ENCODE data around the gene SMC6. TPM values are rescaled to one million over a fixed set of nuclear protein-coding genes. Genes with fewer than 3 reads are reported as not detected.

Gene SMC6, protein sequence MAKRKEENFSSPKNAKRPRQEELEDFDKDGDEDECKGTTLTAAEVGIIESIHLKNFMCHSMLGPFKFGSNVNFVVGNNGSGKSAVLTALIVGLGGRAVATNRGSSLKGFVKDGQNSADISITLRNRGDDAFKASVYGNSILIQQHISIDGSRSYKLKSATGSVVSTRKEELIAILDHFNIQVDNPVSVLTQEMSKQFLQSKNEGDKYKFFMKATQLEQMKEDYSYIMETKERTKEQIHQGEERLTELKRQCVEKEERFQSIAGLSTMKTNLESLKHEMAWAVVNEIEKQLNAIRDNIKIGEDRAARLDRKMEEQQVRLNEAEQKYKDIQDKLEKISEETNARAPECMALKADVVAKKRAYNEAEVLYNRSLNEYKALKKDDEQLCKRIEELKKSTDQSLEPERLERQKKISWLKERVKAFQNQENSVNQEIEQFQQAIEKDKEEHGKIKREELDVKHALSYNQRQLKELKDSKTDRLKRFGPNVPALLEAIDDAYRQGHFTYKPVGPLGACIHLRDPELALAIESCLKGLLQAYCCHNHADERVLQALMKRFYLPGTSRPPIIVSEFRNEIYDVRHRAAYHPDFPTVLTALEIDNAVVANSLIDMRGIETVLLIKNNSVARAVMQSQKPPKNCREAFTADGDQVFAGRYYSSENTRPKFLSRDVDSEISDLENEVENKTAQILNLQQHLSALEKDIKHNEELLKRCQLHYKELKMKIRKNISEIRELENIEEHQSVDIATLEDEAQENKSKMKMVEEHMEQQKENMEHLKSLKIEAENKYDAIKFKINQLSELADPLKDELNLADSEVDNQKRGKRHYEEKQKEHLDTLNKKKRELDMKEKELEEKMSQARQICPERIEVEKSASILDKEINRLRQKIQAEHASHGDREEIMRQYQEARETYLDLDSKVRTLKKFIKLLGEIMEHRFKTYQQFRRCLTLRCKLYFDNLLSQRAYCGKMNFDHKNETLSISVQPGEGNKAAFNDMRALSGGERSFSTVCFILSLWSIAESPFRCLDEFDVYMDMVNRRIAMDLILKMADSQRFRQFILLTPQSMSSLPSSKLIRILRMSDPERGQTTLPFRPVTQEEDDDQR
- total RNA-seq = 10 to 100 TPM in 2 of 4 donors, 1 to 10 TPM in 2; 7.5 to 11.0 (median 9.6) TPM

GRCh38 chr2:17753803-17754663 is at the start of gene SMC6, which contains the start of gene GEN1:
SMC6 (minus strand) TSS chr2:17753810; CDS start chr2:17745946, 7,864 bp downstream.
GEN1 (plus strand) TSS chr2:17754138; CDS start chr2:17759944, 5,806 bp downstream.
- in situ Hi-C loops (cut with MboI; ENCODE audit: low sequenced_read_pairs in 4 of 4) = no loop called here

GRCh38 chr2:17800693-17801458 is 47.3 kb upstream of the SMC6 start:
- TF ChIP-seq CTCF (IDR thresholded peaks at IDR 0.05 in 4 of 5, conservative IDR thresholded peaks at IDR 0.05 in 1 of 5) (no peak), POLR2A (IDR thresholded peaks at IDR 0.05) (no peak)
- DNase-seq (no peak), ATAC-seq (no peak)
- Histone ChIP-seq H3K4me3 (no peak overlapping the region), H3K27me3 (no peaks in the 10 kb centered on the region), H3K4me1 (peaks cover 0 to 7% of the 10 kb centered on the region in 2 donors), H3K27ac (peak overlapping the region in 1 of 4 donors; percentile 3), H3K36me3 (no peaks in the 10 kb centered on the region), H3K9me3 (no peaks in the 10 kb centered on the region)
- in situ Hi-C loops (cut with MboI; ENCODE audit: low sequenced_read_pairs in 4 of 4) = no loop called here
- intact Hi-C loops (cut with DNase I; ENCODE audit: low total_unique reads) = no loop called here

More at GRCh38 chr2:17753803-17754663, at the start of gene SMC6, which contains the start of gene GEN1:
- intact Hi-C loops (cut with DNase I; ENCODE audit: low total_unique reads) = loop anchor here (2.0 to 5.0 kb wide), 2 partner anchors 77 to 123 kb away; partner anchors contain the start of gene KCNS3
- ATAC-seq (peak; percentile 97), DNase-seq (peak; percentile 76 to 83)
- Histone ChIP-seq H3K27me3 (no peaks in the 10 kb centered on the region), H3K9me3 (no peaks in the 10 kb centered on the region), H3K27ac (peak within 1 kb of the TSS; percentile 97 to 99 (median 98)), H3K4me3 (peak within 1 kb of the TSS; percentile 87 to 95 (median 90)), H3K4me1 (peaks cover 29 to 31% of the 10 kb centered on the region in 2 donors), H3K36me3 (no peaks in the 10 kb centered on the region)
- TF ChIP-seq POLR2A (IDR thresholded peaks at IDR 0.05) (no peak), CTCF (IDR thresholded peaks at IDR 0.05 in 4 of 5, conservative IDR thresholded peaks at IDR 0.05 in 1 of 5) (no peak)

DNA sequence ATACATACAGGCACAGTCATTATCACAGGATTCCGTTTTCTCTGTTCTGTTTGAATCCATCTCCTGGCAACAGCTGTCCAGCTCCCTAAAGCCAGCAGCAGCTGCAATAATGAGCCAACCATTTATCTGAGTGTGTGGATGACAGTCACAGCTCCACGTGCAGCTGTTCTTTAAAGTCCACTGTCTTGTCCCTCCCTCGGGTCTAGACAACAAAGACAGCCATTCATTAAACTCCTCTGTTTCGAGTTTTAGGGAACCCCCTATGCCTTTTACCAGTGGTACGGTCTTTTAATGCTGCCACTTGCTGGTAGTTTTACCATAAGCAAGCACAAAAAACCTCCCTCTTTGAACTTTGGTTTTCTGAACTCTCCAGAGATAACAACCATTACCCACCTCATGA is 46.6 kb upstream of the SMC6 start:
- intact Hi-C loops (cut with DNase I; ENCODE audit: low total_unique reads) = no loop called here
- Histone ChIP-seq H3K27me3 (no peaks in the 10 kb centered on the region), H3K36me3 (no peaks in the 10 kb centered on the region), H3K27ac (peak overlapping the region in 2 of 4 donors; percentile 3 to 45), H3K4me1 (peaks cover 5 to 9% of the 10 kb centered on the region in 2 donors), H3K4me3 (no peak overlapping the region), H3K9me3 (no peaks in the 10 kb centered on the region)
- ATAC-seq = peak; percentile 76 to 87
- in situ Hi-C loops (cut with MboI; ENCODE audit: low sequenced_read_pairs in 4 of 4) = no loop called here
- peak in 1 of 2 donors; percentile 39 for DNase-seq
- TF ChIP-seq POLR2A (IDR thresholded peaks at IDR 0.05) (no peak), CTCF (IDR thresholded peaks at IDR 0.05 in 4 of 5, conservative IDR thresholded peaks at IDR 0.05 in 1 of 5) (no peak)
